ENCODE measurements around the gene OSGIN1.

DNA sequence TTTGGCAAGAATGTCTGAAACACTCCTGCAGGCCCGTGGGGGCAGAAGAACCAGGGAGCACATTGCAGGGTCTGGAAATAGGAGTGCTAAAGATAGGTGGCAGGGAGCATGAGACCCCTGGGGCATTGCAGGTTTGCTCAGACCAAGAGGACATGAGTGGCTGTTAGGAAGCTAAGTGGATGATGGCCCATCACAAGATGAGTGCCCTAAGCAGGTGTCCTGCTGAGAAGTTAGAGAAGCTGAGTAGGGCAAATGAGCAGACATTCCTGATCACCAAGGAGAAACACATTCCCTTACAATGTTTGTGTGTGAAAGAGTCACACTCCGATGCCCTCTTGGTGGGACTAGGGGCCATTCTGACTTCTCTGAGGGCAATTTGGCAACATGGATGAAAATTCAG lies 44.2 kb upstream of the OSGIN1 start:
- TF ChIP-seq CTCF (tag by site-specific recombination; IDR thresholded peaks at IDR 0.05) (no peak), SALL2 (tag by site-specific recombination; IDR thresholded peaks at IDR 0.05; ENCODE audit: borderline replicate concordance) (no peak), MEIS1 (CRISPR knock-in tag; IDR thresholded peaks at IDR 0.05; ENCODE audit: borderline replicate concordance) (no peak), REST (tag by site-specific recombination; IDR thresholded peaks at IDR 0.05) (no peak), KLF7 (tag by site-specific recombination; IDR thresholded peaks at IDR 0.05; ENCODE audit: borderline replicate concordance) (no peak), ZNF777 (tag by site-specific recombination; IDR thresholded peaks at IDR 0.05; ENCODE audit: borderline replicate concordance) (no peak), ZBTB10 (tag by site-specific recombination; IDR thresholded peaks at IDR 0.05) (no peak), ZIC2 (tag by site-specific recombination; IDR thresholded peaks at IDR 0.05) (no peak)
- TF ChIP-seq, protein P1, sequence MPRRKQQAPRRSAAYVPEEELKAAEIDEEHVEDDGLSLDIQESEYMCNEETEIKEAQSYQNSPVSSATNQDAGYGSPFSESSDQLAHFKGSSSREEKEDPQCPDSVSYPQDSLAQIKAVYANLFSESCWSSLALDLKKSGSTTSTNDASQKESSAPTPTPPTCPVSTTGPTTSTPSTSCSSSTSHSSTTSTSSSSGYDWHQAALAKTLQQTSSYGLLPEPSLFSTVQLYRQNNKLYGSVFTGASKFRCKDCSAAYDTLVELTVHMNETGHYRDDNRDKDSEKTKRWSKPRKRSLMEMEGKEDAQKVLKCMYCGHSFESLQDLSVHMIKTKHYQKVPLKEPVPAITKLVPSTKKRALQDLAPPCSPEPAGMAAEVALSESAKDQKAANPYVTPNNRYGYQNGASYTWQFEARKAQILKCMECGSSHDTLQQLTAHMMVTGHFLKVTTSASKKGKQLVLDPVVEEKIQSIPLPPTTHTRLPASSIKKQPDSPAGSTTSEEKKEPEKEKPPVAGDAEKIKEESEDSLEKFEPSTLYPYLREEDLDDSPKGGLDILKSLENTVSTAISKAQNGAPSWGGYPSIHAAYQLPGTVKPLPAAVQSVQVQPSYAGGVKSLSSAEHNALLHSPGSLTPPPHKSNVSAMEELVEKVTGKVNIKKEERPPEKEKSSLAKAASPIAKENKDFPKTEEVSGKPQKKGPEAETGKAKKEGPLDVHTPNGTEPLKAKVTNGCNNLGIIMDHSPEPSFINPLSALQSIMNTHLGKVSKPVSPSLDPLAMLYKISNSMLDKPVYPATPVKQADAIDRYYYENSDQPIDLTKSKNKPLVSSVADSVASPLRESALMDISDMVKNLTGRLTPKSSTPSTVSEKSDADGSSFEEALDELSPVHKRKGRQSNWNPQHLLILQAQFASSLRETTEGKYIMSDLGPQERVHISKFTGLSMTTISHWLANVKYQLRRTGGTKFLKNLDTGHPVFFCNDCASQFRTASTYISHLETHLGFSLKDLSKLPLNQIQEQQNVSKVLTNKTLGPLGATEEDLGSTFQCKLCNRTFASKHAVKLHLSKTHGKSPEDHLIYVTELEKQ (tag by site-specific recombination; IDR thresholded peaks at IDR 0.05; ENCODE audit: borderline replicate concordance): no peak
